ENCODE measurements around the gene KLHDC10.
"Not testable (repeated sequence)": the region's sequence is repeated elsewhere in the genome, so short reads cannot be mapped to it uniquely, and the experiment has no call there.

The KLHDC10 gene, protein sequence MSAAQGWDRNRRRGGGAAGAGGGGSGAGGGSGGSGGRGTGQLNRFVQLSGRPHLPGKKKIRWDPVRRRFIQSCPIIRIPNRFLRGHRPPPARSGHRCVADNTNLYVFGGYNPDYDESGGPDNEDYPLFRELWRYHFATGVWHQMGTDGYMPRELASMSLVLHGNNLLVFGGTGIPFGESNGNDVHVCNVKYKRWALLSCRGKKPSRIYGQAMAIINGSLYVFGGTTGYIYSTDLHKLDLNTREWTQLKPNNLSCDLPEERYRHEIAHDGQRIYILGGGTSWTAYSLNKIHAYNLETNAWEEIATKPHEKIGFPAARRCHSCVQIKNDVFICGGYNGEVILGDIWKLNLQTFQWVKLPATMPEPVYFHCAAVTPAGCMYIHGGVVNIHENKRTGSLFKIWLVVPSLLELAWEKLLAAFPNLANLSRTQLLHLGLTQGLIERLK

GRCh38 chr7:130069978-130070860, at the start of gene KLHDC10:
KLHDC10 (plus strand) TSS chr7:130070534; CDS start chr7:130070644, 110 bp downstream.
- DNase-seq (ENCODE audit: low read depth), result peak; percentile 97
- peak within 1 kb of the TSS; percentile 59 for H3K4me3 ChIP-seq (ENCODE audit: low read depth, low read length)

DNA sequence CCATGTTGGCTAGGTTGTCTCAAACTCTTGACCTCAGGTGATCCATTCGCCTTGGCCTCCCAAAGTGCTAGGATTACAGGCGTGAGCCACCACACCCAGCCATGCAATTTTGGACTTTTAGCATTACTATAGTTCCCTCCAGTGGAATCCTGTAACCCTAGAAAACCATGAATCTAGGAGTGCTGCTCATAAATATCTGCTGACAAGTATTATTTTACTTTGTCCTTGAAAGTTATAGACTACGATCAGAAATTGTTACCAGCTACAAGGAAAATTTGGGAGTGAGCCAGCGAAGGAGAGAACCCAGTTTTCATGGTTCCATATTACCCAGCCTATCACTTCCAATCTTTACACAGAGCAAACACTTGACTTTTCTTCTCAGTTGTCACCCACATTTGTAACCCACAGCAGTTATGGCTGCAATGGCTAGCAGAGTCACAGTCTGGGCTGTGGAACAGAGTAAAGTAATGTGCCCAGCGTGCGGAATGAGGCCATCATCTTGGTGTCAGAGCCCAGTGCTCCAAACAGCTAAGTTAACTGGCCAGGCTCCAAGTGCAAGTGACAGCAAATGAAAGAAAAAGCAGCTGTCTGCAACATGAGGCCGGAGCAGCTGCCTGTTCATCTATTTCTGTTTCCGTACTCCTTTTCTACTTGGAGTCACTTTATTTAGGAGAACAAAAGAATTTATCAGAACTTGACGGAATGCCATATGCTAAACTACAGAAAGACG, 49.1 kb upstream of the KLHDC10 start:
- peak; percentile 16 for DNase-seq (ENCODE audit: low read depth)

GRCh38 chr7:130022115-130022514, 48.2 kb upstream of the KLHDC10 start:
- DNase-seq (ENCODE audit: low read depth), result no peak
- no peak overlapping the region for H3K4me3 ChIP-seq (ENCODE audit: low read depth, low read length)

More for the DNA sequence above, 49.1 kb upstream of the KLHDC10 start:
- no peak overlapping the region for H3K4me3 ChIP-seq (ENCODE audit: low read depth, low read length)

DNA sequence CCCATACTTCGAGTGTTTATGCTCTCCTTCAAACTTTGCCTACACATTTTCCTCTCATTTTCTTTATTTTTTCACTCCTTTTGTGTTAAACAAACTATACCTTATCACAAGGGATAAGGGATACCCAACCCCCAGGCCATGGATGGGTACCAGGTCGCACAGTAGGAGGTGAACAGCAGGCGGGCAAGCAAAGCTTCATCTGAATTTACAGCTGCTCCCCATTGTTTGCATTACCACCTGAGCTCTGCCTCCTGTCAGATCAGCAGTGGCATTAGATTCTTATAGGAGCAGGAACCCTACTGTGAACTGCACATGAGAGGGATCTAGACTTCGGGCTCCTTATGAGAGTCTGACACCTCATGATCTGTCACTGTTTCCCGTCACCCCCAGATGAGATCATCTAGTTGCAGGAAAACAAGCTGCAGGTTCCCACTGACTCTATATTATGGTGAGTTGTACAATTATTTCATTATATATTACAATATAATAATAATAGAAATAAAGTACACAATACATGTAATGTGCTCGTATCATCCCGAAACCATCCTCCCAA, 47.6 kb upstream of the KLHDC10 start:
- no peak overlapping the region for H3K4me3 ChIP-seq (ENCODE audit: low read depth, low read length)
- DNase-seq (ENCODE audit: low read depth), result no peak

DNA sequence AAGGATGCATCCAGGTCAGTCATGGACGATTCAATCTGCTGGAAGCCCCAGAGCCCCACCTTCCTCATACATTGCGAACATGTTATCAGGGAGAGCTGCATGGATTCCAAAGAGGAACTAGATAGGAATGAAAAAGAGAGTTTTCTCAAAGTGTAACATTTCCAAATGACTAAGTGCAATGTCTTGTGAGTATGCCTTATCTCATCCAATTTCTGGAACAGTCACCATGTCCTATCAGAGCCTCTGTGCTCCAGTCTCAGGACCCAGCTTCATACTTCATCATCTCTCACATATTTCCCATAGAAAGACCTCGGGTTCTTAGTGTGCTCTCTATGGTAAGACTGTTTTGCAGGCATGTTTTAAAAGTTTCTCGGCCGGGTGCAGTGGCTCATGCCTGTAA, 45.9 kb upstream of the KLHDC10 start:
- no peak overlapping the region for H3K4me3 ChIP-seq (ENCODE audit: low read depth, low read length)
- no peak for DNase-seq (ENCODE audit: low read depth)

- H3K4me3 ChIP-seq (ENCODE audit: low read depth, low read length), result no peak overlapping the region
- DNase-seq (ENCODE audit: low read depth), result no peak
Observed at GRCh38 chr7:130032698-130033097, 37.6 kb upstream of the KLHDC10 start.

DNA sequence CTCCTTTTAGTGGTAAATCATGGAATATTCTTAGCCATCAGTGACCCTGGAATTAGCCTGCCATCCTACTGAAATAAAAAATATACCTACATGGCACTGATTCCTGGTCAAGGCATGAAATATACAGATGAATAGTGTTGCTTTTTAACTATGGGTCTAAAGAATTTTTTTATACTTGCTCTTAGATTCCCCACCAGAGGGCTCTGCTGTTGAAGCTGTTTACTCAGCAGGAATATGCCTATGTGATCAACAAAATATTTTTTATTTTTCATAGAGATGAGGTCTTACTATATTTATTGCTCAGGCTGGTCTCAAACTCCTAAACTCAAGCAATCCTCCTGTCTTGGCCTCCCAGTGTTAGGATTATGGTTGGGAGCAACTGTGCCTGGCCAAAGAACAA, 32.6 kb upstream of the KLHDC10 start:
- no peak overlapping the region for H3K4me3 ChIP-seq (ENCODE audit: low read depth, low read length)
- DNase-seq (ENCODE audit: low read depth), result no peak

- DNase-seq (ENCODE audit: low read depth), result no peak
- H3K4me3 ChIP-seq (ENCODE audit: low read depth, low read length), result no peak overlapping the region
Observed at GRCh38 chr7:130040576-130040975, 29.8 kb upstream of the KLHDC10 start.

GRCh38 chr7:130047831-130048230, 22.5 kb upstream of the KLHDC10 start:
- H3K4me3 ChIP-seq (ENCODE audit: low read depth, low read length), result no peak overlapping the region
- DNase-seq (ENCODE audit: low read depth), result no peak

DNA sequence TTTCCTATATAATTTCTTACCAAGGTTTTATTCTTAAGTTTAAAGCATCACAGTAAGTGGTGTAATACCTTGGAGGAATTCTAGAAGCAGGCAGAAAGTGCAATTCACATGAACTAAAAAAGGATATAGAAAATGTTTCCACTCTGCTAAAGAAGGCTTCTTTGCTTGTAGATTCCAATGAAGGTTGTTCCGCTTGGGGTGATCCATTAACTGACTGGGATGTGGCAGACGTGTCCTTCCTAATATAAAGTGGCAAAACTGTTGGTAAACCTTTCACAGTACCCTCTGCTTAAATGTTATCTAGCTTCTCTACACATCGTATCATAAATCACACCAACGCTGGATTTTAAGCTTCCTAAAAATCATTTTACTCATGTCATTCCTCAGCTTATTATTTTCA, 21.4 kb upstream of the KLHDC10 start:
- no peak overlapping the region for H3K4me3 ChIP-seq (ENCODE audit: low read depth, low read length)
- no peak for DNase-seq (ENCODE audit: low read depth)

- not testable (repeated sequence) for DNase-seq (ENCODE audit: low read depth); H3K4me3 ChIP-seq (ENCODE audit: low read depth, low read length)
Observed at GRCh38 chr7:130052250-130052649, 18.1 kb upstream of the KLHDC10 start.

DNA sequence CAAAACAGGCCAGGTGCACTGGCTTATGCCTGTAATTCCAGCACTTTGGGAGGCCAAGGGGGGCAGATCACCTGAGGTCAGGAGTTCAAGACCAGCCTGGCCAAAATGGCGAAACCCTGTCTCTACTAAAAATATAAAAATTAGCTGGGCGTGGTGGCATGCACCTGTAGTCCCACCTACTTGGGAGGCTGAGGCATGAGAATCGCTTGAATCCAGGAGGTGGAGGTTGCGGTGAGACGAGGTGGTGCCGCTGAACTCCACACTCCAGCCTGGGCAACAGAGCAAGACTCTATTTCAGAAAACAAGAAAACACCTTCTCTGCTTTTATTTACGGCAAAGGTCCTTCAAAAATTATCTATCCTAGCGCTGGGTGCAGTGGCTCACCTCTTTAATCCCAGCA, 15.1 kb upstream of the KLHDC10 start:
- DNase-seq (ENCODE audit: low read depth); H3K4me3 ChIP-seq (ENCODE audit: low read depth, low read length): not testable (repeated sequence)

- DNase-seq (ENCODE audit: low read depth), result no peak
Observed at GRCh38 chr7:130062246-130062645, 8.1 kb upstream of the KLHDC10 start.

DNA sequence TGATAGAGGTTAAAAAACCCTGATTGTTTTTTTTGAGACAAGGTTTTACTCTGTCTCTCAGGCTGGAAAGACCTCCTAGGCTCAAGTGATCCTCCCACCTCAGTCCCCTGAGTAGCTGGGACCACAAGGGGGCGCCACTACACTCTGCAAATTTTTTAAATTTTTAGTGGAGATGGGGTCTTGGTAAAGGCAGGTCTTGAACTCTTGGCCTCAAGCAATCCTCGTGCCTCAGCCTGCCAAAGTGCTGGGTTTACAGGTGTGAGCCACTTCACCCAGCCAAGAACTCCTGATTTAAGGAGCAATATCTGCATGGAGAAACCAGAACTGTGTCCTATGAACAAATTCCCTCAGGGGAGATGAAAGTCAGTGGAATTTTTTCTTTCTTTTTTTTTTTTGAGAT, 7.3 kb upstream of the KLHDC10 start:
- DNase-seq (ENCODE audit: low read depth), result no peak
- H3K4me3 ChIP-seq (ENCODE audit: low read depth, low read length), result no peak overlapping the region

More at GRCh38 chr7:130062246-130062645, 8.1 kb upstream of the KLHDC10 start:
- no peak overlapping the region for H3K4me3 ChIP-seq (ENCODE audit: low read depth, low read length)

DNA sequence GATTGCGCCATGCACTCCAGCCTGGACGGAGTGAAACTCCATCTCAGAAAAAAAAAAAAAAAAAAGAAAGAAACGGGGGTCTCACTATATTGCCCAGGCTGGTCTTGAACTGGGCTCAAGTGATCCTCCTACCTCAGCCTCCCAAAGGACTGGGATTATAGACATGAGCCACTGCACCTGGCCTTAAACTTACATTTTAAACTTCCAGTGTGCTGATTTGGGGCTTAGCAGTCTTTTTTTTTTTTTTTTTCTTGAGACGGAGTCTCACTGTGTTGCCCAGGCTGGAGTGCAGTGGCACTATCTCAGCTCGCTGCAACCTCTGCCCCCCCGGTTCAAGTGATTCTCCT, 5.8 kb upstream of the KLHDC10 start:
- DNase-seq (ENCODE audit: low read depth); H3K4me3 ChIP-seq (ENCODE audit: low read depth, low read length): not testable (repeated sequence)

DNA sequence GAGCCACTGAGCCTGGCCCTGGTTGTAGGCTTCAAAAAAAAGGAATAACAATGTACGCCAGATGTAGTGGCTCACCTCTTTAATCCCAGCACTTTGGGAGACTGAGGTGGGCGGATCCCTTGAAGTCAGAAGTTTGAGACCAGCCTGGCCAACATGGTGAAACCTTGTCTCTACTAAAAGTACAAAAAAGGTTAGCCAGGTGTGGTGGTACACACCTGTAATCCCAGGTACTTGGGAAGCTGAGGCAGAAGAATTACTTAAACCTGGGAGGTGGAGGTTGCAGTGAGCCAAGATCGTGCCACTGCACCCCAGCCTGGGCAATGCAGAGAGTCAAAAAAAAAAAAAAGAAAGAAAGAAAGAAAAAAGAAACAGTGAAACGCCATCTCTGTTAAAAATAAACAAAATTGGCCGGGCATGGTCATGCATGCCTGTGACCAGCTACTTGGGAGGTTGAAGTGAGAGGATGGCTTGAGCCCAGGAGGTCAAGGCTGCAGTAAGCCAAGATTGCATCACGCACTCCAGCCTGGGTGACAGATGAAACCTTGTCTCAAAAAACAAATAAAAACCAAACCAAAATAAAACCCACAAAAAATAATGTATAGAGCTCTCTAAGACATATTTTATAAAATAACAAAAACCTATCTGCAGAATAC, 4.7 kb upstream of the KLHDC10 start:
- DNase-seq (ENCODE audit: low read depth), result no peak
- no peak overlapping the region for H3K4me3 ChIP-seq (ENCODE audit: low read depth, low read length)

DNA sequence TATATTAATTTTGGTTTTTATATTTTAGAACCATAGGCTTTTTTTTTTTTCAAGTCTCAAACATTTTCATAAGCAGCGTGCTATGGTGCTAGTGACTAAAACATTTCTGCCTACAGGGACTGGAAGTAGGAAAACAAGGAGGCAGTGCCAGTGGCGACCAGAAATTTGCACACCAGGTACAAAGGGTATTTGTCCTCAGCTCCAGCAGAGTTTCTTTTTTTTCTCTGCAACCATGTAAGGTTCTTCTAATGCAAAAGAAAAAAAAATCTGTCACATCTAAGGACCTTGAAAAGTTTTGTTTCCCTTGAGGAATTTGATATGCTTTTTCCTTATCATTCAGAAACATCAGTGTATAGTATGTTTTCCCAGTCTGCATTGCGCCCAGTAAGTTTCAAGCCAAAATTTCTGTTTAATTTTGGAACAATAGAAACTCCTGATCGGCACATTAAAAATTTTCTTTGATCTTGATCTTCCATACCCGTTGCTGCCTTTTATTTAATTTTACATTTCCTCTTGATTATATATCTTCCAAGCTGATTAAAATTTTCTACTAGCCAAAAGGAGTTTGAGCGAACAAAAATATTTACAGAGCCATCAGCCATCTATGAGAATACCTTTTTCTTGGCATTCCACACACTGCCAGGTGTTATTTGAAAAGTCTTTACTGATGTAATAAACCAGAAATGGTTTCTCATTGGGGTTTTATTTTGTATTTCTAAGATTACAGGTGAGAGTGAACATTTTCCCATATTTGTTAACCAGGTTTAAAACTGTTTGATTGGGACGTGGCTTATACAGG, 956 bp upstream of the KLHDC10 start:
- no peak for DNase-seq (ENCODE audit: low read depth)
- H3K4me3 ChIP-seq (ENCODE audit: low read depth, low read length), result peak overlapping the region; percentile 59

GRCh38 chr7:130070861-130071622, 708 bp downstream of the KLHDC10 start:
- peak overlapping the region; percentile 59 for H3K4me3 ChIP-seq (ENCODE audit: low read depth, low read length)
- no peak for DNase-seq (ENCODE audit: low read depth)
